ENCODE results near the gene ZNF775.
A peak's percentile ranks its signal among the peaks of the same experiment; 100 is the strongest.

Gene ZNF775

DNA sequence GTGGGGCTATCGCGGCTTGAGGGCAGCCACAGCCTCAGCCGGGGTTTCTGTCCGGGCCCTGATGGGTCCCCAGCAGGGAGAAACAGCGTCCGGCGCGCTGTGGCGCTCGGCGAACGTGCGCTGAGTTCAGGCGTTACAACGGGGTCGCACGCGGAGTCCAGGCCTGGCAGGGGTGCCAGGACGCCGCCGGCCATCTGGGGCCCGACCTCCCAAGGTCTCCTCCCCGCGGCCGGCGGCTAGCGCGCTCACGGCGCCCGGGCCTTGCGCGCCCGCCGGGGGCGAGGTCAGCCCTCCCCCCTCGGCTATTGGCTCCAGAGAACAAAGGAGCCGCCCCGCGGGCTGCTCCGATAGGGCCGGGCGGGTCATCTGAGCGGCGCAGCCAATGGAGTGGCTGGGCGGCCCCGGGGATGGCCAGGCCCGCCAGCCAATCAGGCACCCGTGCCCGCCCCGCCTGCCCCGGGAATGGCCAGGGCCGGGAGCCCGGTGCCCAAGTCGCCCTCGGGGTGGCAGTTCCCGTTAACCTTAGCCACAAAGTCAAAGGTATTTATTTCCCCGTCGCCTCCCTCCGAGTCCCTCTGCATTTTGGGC lies at the start of gene ZNF775:
ZNF775 (plus strand) TSS at position 478 of the 588 bp plus-strand sequence. CDS start 9,141 bp downstream, outside the sequence.
- peak; percentile 100 for DNase-seq (ENCODE audit: low spot score)

DNA sequence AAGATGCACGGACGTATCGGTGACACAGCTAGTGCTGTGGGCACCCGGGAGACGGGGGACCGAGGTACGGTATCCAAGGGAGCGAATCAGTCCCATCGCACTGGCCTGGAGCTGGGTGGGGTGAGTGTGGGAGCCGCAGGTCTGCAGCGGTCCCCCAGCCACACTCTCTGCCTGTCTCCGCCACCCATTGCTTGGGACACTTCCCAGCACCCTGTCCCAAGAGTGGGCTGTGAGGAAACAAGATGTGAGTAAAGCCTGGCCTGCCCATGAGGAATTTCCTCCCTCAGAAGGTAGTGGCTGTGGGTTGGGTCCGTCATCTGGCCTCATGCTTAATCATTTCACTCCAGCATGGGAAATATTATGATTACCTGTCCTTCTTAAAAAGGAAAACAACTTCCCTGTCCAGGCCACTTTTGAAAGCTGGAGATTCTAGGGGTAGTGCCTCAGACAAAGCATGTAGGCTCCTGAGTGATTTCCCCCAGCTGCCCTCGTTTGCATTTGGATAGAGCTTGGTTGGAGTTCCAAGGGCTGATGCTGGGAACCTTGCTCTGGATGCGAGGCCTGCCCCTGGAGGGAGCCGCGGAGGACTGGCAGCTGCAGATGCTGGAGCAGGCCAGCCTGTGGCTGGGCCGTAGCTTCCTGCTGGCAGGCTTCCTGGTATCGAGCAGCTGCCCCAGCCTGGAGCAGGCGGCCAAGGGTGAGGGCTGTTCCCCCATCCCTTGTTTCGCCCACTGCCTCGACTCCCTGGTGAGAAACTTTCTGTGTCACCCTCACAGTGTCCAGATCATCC lies 49.6 kb upstream of the ZNF775 start:
- DNase-seq (ENCODE audit: low spot score) = no peak

DNA sequence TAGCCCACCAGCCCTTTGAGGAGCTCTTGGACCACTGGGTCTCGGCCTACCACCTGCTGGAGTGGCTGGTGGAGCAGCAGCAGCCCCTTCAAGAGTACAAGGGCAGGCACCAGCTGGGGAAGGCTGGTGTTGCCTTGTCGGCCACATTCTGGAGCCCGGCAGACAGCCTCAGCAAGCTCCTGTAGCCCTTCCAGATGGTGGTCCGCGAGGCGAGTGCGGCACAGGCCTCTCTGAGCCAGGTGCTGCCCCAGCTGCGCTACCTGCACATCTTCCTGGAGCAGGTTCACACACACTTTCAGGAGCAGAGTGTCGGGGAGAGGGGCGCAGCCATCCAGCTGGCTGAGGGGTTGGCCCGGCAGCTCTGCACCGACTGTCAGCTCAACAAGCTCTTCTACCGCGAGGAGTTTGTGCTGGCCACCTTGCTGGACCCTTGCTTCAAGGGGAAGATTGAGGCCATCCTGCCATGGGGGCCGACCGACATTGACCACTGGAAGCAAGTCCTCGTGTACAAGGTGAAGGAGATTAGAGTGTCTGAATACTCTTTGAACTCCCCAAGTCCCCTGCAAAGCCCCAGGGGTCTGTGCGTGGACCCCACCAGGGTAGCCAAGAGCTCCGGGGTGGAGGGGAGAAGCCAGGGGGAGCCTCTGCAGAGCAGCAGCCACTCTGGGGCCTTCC lies 48.8 kb upstream of the ZNF775 start:
- DNase-seq (ENCODE audit: low spot score) = no peak

DNA sequence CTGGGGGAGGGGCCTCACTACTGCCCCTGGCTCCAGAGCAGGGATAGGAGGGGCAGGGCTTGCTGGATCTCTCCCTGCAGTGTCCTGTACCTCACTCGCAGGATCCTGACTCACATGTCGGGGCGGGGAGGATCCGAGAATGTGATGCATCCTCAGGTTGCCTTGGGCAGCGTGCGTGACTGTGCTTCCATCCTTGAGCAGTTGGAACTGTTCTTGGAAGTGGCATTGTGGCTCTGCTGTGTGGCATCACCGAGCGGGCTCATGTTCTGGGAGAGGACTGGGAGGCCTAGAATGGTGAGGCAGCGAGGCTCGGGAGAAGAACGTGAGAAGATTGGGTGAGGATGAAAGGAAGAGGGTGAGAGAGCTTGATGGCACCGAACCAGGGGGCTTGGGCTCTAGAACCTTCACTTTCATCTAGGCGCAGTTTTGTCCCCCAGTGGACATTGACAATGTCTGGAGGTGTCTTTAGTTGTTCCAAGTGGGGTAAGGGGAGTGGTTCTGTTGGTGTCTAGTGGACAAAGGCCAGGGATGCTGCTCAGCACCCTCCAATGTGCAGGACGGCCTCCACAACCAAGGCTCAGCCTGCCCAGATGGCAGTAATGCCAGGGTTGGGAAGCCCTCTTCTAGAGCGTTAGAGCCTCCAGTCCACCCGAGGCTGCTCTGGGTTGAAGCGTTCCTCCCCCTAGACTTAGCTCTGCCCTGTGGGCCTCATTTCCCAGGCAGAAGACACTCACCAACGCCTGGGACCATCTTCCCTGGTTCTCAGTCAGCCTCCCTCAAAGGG lies 46.1 kb upstream of the ZNF775 start:
- no peak for DNase-seq (ENCODE audit: low spot score)

DNA sequence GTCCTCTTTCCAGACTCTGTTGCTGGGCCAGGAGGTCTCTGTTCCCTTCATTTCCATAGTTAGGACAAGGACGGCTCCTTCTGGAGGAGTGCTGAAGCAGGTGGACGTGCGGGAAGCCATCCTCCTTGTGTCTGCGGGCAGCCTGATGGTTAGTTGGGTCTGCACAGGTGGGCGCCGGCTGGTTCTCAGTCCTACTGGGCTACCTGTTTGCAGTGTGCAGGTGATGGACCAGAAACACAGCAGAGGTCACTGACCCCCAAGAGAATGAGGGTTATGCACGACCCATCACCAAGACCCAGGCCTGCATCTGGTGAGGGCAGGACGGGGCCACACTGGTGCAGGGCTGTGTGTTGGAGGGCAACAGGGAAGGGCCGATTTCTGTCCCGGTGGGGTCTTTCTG lies 45.5 kb upstream of the ZNF775 start:
- no peak for DNase-seq (ENCODE audit: low spot score)

DNA sequence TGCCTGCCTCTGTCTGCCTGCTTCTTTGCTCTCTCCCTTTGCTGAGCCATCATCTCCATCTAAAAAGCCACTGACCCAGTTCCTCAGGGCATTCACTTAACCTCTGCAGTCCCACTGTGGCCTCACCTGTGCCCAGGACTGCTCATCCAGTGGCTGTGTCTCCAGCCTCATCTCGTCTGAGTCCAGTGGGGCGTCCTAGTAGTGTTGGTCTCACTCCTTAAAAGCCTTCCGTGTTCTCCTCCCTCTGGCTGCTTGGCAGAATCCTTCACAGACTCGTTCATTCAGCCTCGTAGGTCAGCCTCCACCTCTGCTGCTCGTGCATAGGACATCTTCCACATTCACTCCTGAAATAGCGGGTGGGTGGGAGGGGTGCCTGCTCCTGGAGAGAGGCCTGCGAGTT lies 45.0 kb upstream of the ZNF775 start:
- DNase-seq (ENCODE audit: low spot score) = no peak

DNA sequence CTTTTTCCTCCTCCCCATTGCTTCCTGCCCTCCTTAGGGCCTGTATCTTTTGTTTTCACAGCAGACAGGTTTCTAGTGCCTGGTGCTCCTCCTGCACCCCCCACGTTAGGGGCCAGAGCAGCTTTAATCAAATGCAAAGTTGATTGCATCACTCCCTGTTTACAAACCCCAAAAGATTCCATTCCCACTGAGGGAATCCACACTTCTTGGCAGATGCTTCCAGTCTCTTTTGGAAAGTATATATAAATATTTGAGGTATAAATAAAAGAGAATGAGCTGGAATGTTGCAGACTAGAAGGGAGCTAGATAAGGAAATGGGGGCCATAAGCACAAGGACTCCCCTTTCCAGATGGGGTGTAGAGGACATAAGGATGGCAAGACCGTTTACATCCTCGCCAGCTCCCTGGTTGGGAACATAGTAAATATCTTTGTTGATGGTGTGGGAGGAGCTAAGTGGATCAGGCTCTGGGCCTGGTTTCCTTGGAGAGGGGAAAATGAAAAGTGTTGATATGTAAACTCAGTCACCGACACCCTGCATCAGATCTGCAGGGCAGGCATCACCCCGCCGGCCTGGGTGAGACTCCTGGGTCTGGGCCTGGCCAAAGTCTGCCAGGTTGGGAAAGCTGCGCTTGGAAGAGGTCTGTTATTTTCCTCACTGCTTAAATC lies 43.9 kb upstream of the ZNF775 start:
- no peak for DNase-seq (ENCODE audit: low spot score)

DNA sequence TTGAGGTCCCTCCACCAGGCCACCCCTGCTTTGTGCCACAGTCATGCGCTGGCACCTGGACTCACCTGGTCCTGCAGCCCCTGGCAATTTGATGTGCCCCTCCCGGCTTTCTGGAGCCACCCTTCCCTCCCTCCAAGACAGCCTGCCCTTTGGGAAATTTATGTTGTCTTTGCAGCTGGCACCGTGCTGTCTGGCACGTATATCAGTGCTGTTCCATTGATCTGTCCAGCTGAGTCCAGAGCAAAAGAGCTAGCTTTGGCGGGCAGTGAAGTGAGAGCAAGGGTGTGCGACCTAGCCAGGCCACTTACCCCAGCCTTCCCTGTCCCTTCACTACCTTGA lies 43.4 kb upstream of the ZNF775 start:
- no peak for DNase-seq (ENCODE audit: low spot score)

DNA sequence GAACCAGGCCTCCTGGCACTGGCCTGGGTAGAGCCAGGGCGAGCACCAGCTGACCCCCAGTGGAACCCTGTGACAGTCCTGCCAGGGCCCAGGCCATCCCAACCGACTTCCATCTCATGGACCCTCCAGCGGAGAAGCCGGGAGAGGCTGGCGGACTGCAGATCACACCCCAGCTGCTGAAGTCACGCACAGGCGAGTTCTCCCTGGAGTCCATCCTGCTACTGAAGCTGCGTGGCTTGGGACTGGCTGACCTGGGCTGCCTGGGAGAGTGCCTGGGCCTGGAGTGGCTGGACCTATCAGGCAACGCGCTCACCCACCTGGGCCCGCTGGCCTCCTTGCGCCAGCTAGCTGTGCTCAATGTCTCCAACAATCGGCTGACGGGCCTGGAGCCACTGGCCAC lies 42.4 kb upstream of the ZNF775 start:
- DNase-seq (ENCODE audit: low spot score) = no peak

DNA sequence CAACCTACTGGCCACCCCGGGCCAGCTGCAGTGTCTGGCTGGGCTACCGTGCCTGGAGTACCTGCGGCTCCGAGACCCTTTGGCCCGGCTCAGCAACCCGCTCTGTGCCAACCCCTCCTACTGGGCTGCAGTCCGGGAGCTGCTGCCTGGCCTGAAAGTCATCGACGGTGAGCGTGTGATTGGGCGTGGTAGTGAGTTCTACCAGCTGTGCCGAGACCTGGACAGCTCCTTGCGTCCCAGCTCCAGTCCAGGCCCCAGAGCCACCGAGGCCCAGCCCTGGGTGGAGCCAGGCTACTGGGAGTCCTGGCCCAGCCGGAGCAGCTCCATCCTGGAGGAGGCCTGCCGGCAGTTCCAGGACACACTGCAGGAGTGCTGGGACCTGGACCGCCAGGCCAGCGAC lies 42.0 kb upstream of the ZNF775 start:
- no peak for DNase-seq (ENCODE audit: low spot score)

DNA sequence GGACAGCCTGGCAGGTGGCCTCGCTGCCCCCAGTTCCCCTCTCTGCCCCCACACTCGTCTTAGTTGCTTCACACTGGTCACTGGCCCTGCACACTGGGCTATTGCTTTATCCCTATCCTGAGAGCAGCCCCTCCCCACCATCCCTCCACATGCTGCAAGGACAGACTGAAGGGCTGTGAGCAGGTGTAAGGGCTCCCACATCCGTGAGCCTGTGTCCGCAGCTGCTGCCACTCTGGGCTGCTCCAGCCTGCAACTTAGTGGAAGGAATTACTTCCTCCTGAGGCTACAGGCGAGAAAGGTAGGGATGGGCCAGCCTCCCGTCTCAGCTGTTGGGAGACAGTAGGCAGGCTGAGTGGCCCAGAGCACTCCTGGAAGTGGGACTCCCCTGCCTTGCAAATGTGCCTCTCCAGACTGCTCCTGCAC lies 41.5 kb upstream of the ZNF775 start:
- no peak for DNase-seq (ENCODE audit: low spot score)

DNA sequence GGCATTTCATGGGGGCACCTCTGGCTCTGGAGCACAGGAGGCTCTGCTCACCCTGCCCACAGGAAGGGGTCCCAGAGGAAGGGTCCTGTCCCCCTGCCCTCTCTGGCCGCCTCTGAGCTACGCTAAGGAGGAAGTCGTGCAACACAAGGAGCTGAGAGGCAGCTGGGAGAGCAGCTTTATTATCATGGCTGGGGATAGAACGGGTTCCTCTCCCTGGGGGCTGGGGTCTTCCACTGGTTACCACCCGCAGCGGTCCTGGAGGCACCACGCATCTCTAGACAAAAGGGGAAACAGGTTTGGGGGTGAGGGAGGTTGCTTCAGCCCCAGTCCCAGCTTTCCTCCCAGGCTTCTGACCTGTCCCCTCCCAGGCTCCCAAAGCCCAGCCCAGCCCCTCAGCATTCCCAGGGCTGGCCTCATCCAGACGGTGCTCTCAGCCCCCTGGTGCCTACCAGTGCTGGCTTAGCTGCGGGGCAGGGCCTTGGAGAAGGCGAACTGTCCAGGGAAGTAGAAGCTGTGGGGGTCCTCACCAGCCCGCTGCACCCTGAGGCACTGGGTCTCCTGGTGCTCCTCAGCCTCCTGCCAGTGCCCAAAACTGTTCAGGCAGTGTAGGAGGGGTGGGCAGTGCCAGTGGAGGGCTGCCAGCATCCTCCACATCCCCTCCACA lies 40.8 kb upstream of the ZNF775 start:
- no peak for DNase-seq (ENCODE audit: low spot score)

DNA sequence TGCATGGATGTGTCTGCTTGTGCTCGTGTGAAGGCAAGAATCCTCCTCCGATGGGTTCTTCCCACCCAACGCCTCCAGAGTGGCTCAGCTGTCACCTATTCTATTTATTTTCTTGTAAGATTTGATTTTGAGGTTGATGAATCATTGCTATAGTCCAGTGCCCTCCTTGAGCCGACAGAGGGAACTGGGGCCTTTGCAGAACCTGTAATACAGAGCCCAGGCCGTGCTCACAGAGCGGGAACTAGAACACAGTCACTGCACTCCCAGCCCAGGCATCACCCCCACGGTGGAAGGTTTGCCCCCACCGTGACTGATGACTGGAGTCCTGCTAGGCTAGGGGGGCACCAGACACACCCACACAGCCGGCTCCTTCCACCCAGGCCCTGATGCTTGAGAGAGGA lies 39.7 kb upstream of the ZNF775 start:
- no peak for DNase-seq (ENCODE audit: low spot score)

DNA sequence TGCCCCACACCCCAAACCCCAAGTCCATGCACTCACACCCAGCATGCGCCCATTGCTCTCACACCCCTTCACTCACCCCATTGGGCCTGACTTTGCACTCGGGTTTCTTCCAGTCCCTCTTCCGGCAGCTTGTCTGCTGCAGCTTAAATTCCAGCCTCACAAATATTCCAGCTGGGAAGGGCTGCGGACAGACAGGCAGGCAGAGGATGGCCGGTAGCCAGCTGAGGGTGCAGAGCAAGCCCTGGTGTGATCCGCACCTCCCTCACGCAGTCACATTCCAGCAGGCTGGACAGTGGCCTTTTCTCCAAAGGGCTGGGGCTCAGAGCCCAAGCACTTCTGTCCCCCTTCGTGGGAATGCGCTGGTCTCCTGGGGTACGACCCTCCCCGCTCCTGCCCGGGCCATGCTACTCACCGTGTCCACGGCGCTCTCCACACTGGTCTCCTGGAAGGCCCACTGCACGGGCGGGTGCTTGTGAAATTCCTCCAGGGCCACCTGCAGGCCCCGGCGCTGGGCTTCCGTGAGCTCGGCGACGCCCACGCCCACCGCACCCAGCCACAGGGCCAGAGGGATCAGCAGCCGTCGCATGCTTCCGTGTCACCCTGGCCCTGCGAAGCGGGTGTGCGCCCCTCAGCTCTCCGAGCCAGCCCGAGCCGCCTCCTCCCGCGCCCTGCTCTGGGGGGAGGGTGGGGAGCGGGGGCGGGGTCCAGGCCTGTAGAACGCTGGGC lies 38.9 kb upstream of the ZNF775 start:
- DNase-seq (ENCODE audit: low spot score) = no peak

DNA sequence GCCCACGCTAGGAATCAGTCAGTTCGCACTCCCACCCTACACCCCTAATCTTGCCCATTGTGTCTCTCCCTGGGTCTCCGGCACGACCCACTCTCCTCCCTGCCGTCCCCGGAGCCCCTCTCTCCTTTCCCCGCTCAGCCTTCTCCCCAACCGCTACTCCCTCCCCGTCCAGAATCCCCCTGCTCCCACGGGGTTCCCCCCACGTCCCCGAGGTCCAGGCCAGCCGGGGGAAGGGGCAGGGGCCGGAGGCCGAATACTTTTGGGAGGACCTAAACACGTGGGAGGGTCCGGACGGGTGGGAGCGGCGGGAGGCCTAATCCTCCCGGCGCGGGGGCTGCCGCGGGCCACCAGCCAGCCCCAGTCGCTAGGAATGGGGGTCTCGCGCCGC lies 38.3 kb upstream of the ZNF775 start:
- DNase-seq (ENCODE audit: low spot score) = no peak

DNA sequence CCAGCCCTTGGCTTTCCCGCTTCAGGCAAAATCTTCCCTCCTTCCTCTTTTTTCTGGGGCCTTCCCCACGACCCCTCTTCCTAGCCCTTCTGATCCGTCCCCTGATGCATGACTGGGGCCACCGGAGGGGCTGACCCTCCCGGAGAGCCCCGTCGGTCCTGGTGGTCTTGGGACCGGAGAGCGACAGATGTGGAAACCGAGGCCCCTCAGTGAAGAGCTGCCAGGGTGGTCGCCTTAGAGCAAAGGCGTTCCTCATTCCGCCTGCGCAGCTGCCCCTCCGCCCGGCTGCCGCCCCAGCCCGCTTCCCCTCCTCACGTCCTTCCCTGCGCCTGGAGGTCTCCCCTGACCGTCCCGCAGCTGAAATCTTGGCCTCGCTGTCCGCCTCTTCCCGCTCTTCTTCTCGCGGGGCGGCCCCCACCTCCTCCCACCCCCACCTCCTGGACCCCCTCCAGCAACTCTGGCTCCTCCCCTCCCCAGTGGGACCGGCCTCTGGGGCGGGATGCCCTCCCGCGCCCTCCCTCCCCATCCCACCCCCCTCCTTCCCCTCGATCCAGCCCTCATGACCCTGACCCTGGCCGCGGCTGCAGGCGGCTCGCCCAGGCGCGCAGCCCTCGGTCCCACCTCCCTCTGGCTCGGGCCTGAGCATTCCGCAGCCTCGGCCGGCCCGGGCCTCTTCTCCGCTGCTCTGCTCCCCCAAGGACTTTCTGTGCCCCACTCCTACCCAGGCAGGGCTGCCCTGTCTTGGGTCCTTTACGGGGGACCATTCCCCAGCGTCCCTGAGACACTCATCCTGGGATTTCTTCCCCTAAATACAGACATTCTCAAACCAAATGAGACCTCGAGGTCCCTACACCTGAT lies 37.6 kb upstream of the ZNF775 start, which contains the start of gene RARRES2:
RARRES2 (minus strand) TSS at position 367 of the 858 bp plus-strand sequence. CDS start 1,020 bp downstream, outside the sequence.
- no peak for DNase-seq (ENCODE audit: low spot score)

DNA sequence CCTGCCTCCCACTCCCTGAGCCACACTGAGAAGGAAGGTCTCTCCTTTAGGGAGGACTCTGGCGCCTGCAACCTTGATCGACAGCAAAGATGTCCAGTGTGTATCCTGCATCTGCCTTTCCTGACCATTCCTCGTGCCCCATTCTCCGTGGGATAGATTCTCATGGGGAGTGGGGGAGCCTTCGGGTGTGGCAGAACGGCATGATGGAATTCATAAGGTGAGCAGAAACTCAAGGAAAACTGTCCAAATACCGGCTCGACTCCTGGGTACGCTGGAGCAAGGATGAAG lies 37.1 kb upstream of the ZNF775 start:
- DNase-seq (ENCODE audit: low spot score) = no peak

DNA sequence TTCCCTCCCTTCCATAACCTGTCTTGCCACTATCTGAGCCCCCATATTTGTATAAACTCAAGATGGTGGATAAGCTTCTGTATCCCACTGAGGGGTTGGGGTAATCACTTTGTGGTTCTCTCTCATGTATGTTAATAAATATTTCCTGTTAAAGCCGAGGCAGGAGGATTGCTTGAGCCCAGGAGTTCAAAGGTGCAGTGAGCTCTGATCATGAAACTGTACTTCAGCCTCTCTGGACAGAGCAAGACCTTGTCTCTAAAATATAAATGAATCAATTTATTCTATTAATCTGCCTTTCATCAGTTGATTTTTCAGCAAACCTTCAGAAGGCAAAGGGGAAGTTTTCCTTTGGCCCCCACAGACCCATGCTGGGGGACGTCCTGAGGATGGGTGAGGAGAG lies 35.9 kb upstream of the ZNF775 start:
- no peak for DNase-seq (ENCODE audit: low spot score)

DNA sequence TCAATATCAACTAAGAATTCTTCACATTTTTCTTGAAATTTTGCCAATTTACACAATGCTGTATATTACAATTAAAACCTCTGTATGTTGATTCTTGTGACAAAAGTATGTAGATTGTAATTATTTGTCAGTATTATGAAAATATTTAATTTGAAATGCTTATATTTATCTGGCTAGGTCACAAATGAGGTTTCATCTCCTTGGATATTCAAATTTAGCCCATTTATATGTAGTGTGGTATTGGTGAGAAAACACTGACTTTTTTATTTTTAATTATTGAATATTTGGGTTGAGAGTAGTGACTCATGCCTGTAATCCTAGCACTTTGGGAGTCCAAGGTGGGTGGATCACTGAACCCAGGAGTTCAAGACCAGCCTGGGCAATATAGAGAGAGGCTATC lies 34.8 kb upstream of the ZNF775 start:
- no peak for DNase-seq (ENCODE audit: low spot score)

DNA sequence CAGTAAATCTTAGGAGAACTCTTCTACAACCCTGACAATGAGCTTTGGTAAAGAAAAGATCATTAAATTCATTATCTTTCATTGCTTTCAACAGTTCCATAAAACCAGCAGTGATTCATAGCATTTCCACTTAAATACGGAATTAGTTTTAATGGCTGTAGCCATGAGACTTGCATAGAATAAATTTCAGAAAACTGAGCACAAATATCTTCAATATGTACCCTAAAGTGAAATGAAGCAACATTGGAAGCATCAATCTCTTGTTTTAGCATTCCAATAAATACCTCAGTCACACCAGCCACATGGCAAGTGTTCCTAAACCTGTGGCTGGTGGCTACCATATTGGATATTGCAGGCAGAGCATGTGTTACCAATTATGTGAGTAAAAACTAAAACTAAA lies 34.1 kb upstream of the ZNF775 start:
- DNase-seq (ENCODE audit: low spot score) = no peak

Data from LoVo (cell line).